GM19463 (cell line): ENCODE data around the gene SV2B.

ENCODE experiments used
- ATAC-seq: cut with Tn5 transposase; IDR thresholded peaks from one replicate; pipeline ENCODE4 v1.9.1; 2021; ENCODE audit warnings: mild to moderate bottlenecking, moderate library complexity; ENCODE audit not compliant: unreplicated experiment

SV2B gene

DNA sequence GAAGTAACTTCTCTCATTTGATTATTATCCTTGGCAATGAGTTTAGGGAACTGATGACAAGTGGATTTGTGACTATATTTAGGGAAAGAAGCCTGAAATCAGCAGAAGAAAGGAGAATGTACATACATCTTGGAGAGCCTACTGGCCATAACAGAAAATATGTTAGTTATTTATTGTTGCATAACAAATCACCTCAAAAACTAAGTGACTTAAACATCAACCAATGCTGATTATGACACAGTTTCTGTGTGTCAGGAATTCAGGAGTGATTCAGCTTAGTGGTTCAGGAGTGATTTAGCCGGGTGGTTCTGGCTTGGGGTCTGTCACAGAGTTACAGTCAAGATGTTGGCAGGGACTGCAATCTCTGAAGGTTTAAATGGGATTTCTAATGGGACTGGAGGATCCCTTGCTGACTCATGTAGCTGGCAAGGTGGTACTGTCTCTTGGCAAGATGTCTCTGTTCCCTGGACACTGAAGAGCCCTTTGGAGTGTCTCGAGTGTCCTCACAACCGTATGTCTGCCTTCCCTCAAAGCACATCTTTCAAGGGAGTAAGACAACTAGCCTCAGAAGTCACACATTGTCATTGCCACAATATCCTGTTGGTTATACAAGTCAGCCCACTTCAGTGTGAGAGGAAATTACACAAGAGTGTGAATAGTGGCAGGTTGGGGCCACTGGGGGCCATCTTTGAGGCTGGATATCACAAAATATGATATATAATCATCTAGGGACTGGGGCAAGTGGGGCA is 248.9 kb downstream of the SV2B start:
- ATAC-seq, result no peak
